GM23248 (cell line): ENCODE results near the gene LYST. TPM values are rescaled to one million over a fixed set of nuclear protein-coding genes. Genes with fewer than 3 reads are reported as not detected.

ENCODE experiments used
- DNase-seq: peaks from one replicate; pipeline ENCODE4 v3.0.0-alpha.2; 2015
- H2AFZ ChIP-seq: fragments of 200-600 bp; sonication (generic); 2 replicates; pipeline ENCODE4 v1.6.1; 2016; ENCODE audit warnings: antibody characterized with exemption
- H3F3A ChIP-seq: fragments of 200-600 bp; sonication (generic); 2 replicates; pipeline ENCODE4 v1.6.1; 2016; ENCODE audit warnings: mild to moderate bottlenecking, antibody characterized with exemption, mixed run types; ENCODE audit not compliant: insufficient read depth
- H3K27ac ChIP-seq: fragments of 200-600 bp; sonication (generic); 2 replicates; pipeline ENCODE4 v1.5.1; 2016; ENCODE audit warnings: mild to moderate bottlenecking
- H3K27me3 ChIP-seq: fragments of 200-600 bp; sonication (generic); replicated peaks from 2 replicates; pipeline ENCODE4 v1.6.1; 2016; ENCODE audit warnings: mild to moderate bottlenecking; ENCODE audit not compliant: insufficient read depth
- H3K36me3 ChIP-seq: fragments of 200-600 bp; sonication (generic); 2 replicates; pipeline ENCODE4 v1.6.1; 2016; ENCODE audit warnings: low read depth, mild to moderate bottlenecking
- H3K4me1 ChIP-seq: fragments of 200-600 bp; sonication (generic); 2 replicates; pipeline ENCODE4 v1.6.1; 2016; ENCODE audit warnings: mild to moderate bottlenecking; ENCODE audit not compliant: insufficient read depth
- H3K4me2 ChIP-seq: fragments of 200-600 bp; sonication (generic); one replicate; pipeline ENCODE4 v1.6.1; 2016; ENCODE audit warnings: mild to moderate bottlenecking; ENCODE audit not compliant: unreplicated experiment
- H3K4me3 ChIP-seq: fragments of 200-600 bp; sonication (generic); 2 replicates; pipeline ENCODE4 v1.5.1; 2016; ENCODE audit warnings: mild to moderate bottlenecking
- H3K79me2 ChIP-seq: fragments of 200-600 bp; sonication (generic); 2 replicates; pipeline ENCODE4 v1.6.1; 2016; ENCODE audit warnings: mild to moderate bottlenecking; ENCODE audit not compliant: insufficient read depth
- H3K9ac ChIP-seq: fragments of 200-600 bp; sonication (generic); 2 replicates; pipeline ENCODE4 v1.6.1; 2016; ENCODE audit warnings: mild to moderate bottlenecking
- H3K9me2 ChIP-seq: fragments of 200-600 bp; sonication (generic); 2 replicates; pipeline ENCODE4 v1.6.1; 2016; ENCODE audit warnings: mixed run types, mild to moderate bottlenecking, moderate library complexity; ENCODE audit not compliant: insufficient read depth
- H3K9me3 ChIP-seq: fragments of 200-600 bp; sonication (generic); one replicate; pipeline ENCODE4 v1.6.1; 2017; ENCODE audit warnings: low read depth
- H4K20me1 ChIP-seq: fragments of 200-600 bp; sonication (generic); 2 replicates; pipeline ENCODE4 v1.6.0; 2016; ENCODE audit not compliant: insufficient read depth
- EZH2 ChIP-seq: fragments of 200-600 bp; sonication (generic); IDR thresholded peaks from 2 replicates; pipeline ENCODE4 v1.6.1; 2018; ENCODE audit warnings: antibody characterized with exemption, mild to moderate bottlenecking; ENCODE audit not compliant: insufficient read depth, poor library complexity, severe bottlenecking
- EZH2phosphoT487 ChIP-seq: fragments of 200-600 bp; sonication (generic); IDR thresholded peaks from 2 replicates; pipeline ENCODE4 v1.6.1; 2018; ENCODE audit warnings: antibody characterized with exemption, moderate library complexity, mild to moderate bottlenecking, low read depth; ENCODE audit not compliant: insufficient read depth
- WGBS, 2 experiments: methylation state at CpG; one replicate each; pipeline ENCODE4 v1.1.6; 2015 to 2017; ENCODE audit warnings: low lambda C conversion rate in 2 of 2, low coverage in 1 of 2; ENCODE audit errors: missing lambda C conversion rate in 2 of 2; 5-methylcytosine and 5-hydroxymethylcytosine counted together
- in situ Hi-C: fragments of 300-500 bp; cut with MboI; formaldehyde crosslinking; loops from 2 replicates; pipeline ENCODE4 v1.15.0; 2020
- polyA plus RNA-seq: library from polyadenylated mRNA; unstranded; fragments of >200 nt; fragmentation: Nextera tagmentation; extraction: Ambion mirVana; gene quantifications from 2 replicates; pipeline ENCODE4 v1.2.1, GENCODE V29; 2016
- total RNA-seq: library from RNA; depleted of rRNA; stranded (reverse); fragments of >200 nt; shearing (Covaris generic); gene quantifications from 2 replicates; pipeline ENCODE4 v1.2.3, GENCODE V29; 2014

LYST gene
- total and polyA plus RNA-seq, 2 experiments from 2014 or later: 5.1 to 9.0 TPM

- no peaks in the 10 kb centered on the region for H3K27me3 ChIP-seq
- H3K4me3 ChIP-seq: no peak overlapping the region
- DNase-seq: no peak
- no peak overlapping the region for H3K9ac ChIP-seq
- no peak for TF ChIP-seq EZH2
- TF ChIP-seq EZH2phosphoT487: no peak
- H3K4me1 ChIP-seq: no peaks in the 10 kb centered on the region
- WGBS, 2 experiments: 94 to 96% methylated on average over 8 of the region's 8 CpGs
- no peaks in the 10 kb centered on the region for H4K20me1 ChIP-seq
- no peak overlapping the region for H3K4me2 ChIP-seq
- H3K36me3 ChIP-seq: no peaks in the 10 kb centered on the region
- H3K27ac ChIP-seq: no peak overlapping the region
- H3K79me2 ChIP-seq: no peaks in the 10 kb centered on the region
- no peak overlapping the region for H2AFZ ChIP-seq
- no peaks in the 10 kb centered on the region; the same call in 1 of the 2 replicates for H3F3A ChIP-seq
- H3K9me3 ChIP-seq: no peaks in the 10 kb centered on the region
- H3K9me2 ChIP-seq: no peaks in the 10 kb centered on the region
- in situ Hi-C loops: no loop called here
These were observed 21.5 kb upstream of the LYST start for GRCh38 chr1:235888119-235888643.

- Histone ChIP-seq H3K9me3 (no peaks in the 10 kb centered on the region), H3K9ac (no peak overlapping the region), H3K27ac (no peak overlapping the region), H3K4me2 (no peak overlapping the region), H2AFZ (no peak overlapping the region), H3K36me3 (no peaks in the 10 kb centered on the region), H3K79me2 (no peaks in the 10 kb centered on the region), H3K27me3 (no peaks in the 10 kb centered on the region), H3K4me1 (peaks cover 4% of the 10 kb centered on the region), H3F3A (peaks cover 5% of the 10 kb centered on the region), H3K9me2 (no peaks in the 10 kb centered on the region), H3K4me3 (no peak overlapping the region), H4K20me1 (no peaks in the 10 kb centered on the region)
- no peak for DNase-seq
- 96 to 100% methylated on average over 2 of the region's 2 CpGs for WGBS, 2 experiments
- in situ Hi-C loops: no loop called here
- TF ChIP-seq EZH2phosphoT487: no peak
- no peak for TF ChIP-seq EZH2
These were observed 21.0 kb upstream of the LYST start for GRCh38 chr1:235887676-235888075.

GRCh38 chr1:235885655-235886262 lies 19.1 kb upstream of the LYST start:
- Histone ChIP-seq H2AFZ (no peak overlapping the region), H3K9me3 (no peaks in the 10 kb centered on the region), H3K9me2 (no peaks in the 10 kb centered on the region), H3F3A (peaks cover 12% of the 10 kb centered on the region), H3K36me3 (no peaks in the 10 kb centered on the region), H3K9ac (no peak overlapping the region), H3K27ac (no peak overlapping the region), H3K4me3 (no peak overlapping the region), H3K4me1 (peaks cover 10% of the 10 kb centered on the region), H3K79me2 (no peaks in the 10 kb centered on the region), H4K20me1 (no peaks in the 10 kb centered on the region), H3K27me3 (no peaks in the 10 kb centered on the region), H3K4me2 (no peak overlapping the region)
- in situ Hi-C loops: no loop called here
- no peak for TF ChIP-seq EZH2
- TF ChIP-seq EZH2phosphoT487: no peak
- no peak for DNase-seq
- WGBS, 2 experiments: 84 to 86% methylated on average over 3 of the region's 3 CpGs

- Histone ChIP-seq H3F3A (peaks cover 12% of the 10 kb centered on the region), H3K4me3 (peak overlapping the region; percentile 53), H3K9me3 (no peaks in the 10 kb centered on the region), H3K4me1 (peaks cover 10% of the 10 kb centered on the region), H4K20me1 (no peaks in the 10 kb centered on the region), H3K27ac (peak overlapping the region; percentile 79), H3K79me2 (no peaks in the 10 kb centered on the region), H3K9ac (peak overlapping the region; percentile 52), H3K4me2 (peak overlapping the region; percentile 84), H2AFZ (peak overlapping the region; percentile 29), H3K9me2 (no peaks in the 10 kb centered on the region), H3K36me3 (no peaks in the 10 kb centered on the region), H3K27me3 (no peaks in the 10 kb centered on the region)
- WGBS, 2 experiments: 3 to 7% methylated on average over 12 of the region's 12 CpGs
- in situ Hi-C loops: no loop called here
- DNase-seq: peak; percentile 98
- TF ChIP-seq EZH2 (no peak), EZH2phosphoT487 (no peak)
These were observed 16.7 kb upstream of the LYST start for GRCh38 chr1:235883261-235883927.
